EH (cell line): ENCODE data around the gene C20orf173.
A peak's percentile ranks its signal among the peaks of the same experiment; 100 is the strongest.

Experiments
- DNase-seq: peaks from one replicate; pipeline ENCODE4 v3.0.0-alpha.2; 2015; ENCODE audit warnings: low read depth

Gene C20orf173

GRCh38 chr20:35529552-35529951 lies at the start of gene C20orf173:
C20orf173 (minus strand) TSS chr20:35529652; CDS start chr20:35529373, 279 bp downstream.
- no peak for DNase-seq

GRCh38 chr20:35579196-35579595 lies 49.7 kb upstream of the C20orf173 start:
- DNase-seq, result no peak

- no peak for DNase-seq
Measured at GRCh38 chr20:35578469-35578868, 49.0 kb upstream of the C20orf173 start.

GRCh38 chr20:35576816-35577215 lies 47.4 kb upstream of the C20orf173 start:
- no peak for DNase-seq

GRCh38 chr20:35575958-35576357 lies 46.5 kb upstream of the C20orf173 start:
- no peak for DNase-seq

GRCh38 chr20:35572838-35573237 lies 43.4 kb upstream of the C20orf173 start:
- DNase-seq, result no peak

- no peak for DNase-seq
Measured at GRCh38 chr20:35571555-35571954, 42.1 kb upstream of the C20orf173 start.

- DNase-seq, result no peak
Measured at GRCh38 chr20:35568645-35569044, 39.2 kb upstream of the C20orf173 start.

GRCh38 chr20:35564905-35565304 lies 35.5 kb upstream of the C20orf173 start:
- no peak for DNase-seq

- DNase-seq, result no peak
Measured at GRCh38 chr20:35563834-35564233, 34.4 kb upstream of the C20orf173 start.

GRCh38 chr20:35562541-35563110 lies 33.2 kb upstream of the C20orf173 start:
- DNase-seq, result no peak

GRCh38 chr20:35561671-35562070 lies 32.2 kb upstream of the C20orf173 start:
- no peak for DNase-seq

- DNase-seq, result peak; percentile 75
Measured at GRCh38 chr20:35561268-35561667, 31.8 kb upstream of the C20orf173 start.

GRCh38 chr20:35560541-35560940 lies 31.1 kb upstream of the C20orf173 start:
- no peak for DNase-seq

GRCh38 chr20:35560105-35560511 lies 30.7 kb upstream of the C20orf173 start:
- DNase-seq, result no peak

GRCh38 chr20:35559042-35559693 lies 29.7 kb upstream of the C20orf173 start:
- DNase-seq, result no peak

- no peak for DNase-seq
Measured at GRCh38 chr20:35558451-35558850, 29.0 kb upstream of the C20orf173 start.

GRCh38 chr20:35556871-35557270 lies 27.4 kb upstream of the C20orf173 start:
- no peak for DNase-seq

- no peak for DNase-seq
Measured at GRCh38 chr20:35555951-35556645, 26.6 kb upstream of the C20orf173 start.

GRCh38 chr20:35555461-35555860 lies 26.0 kb upstream of the C20orf173 start:
- DNase-seq, result peak; percentile 6

GRCh38 chr20:35552914-35553313 lies 23.5 kb upstream of the C20orf173 start:
- no peak for DNase-seq

- DNase-seq, result peak; percentile 6
Measured at GRCh38 chr20:35551503-35551902, 22.1 kb upstream of the C20orf173 start.

GRCh38 chr20:35547329-35547728 lies 17.9 kb upstream of the C20orf173 start:
- DNase-seq, result no peak
